Globus pallidus (tissue), 1 donor: Measurements from ENCODE around the gene BRIP1.
"Not testable (repeated sequence)": the region's sequence is repeated elsewhere in the genome, so short reads cannot be mapped to it uniquely, and the experiment has no call there.

Experiments used
- DNase-seq: peaks from one replicate; pipeline ENCODE4 v3.0.0-alpha.2; 2015; ENCODE audit warnings: low spot score

Gene BRIP1

DNA sequence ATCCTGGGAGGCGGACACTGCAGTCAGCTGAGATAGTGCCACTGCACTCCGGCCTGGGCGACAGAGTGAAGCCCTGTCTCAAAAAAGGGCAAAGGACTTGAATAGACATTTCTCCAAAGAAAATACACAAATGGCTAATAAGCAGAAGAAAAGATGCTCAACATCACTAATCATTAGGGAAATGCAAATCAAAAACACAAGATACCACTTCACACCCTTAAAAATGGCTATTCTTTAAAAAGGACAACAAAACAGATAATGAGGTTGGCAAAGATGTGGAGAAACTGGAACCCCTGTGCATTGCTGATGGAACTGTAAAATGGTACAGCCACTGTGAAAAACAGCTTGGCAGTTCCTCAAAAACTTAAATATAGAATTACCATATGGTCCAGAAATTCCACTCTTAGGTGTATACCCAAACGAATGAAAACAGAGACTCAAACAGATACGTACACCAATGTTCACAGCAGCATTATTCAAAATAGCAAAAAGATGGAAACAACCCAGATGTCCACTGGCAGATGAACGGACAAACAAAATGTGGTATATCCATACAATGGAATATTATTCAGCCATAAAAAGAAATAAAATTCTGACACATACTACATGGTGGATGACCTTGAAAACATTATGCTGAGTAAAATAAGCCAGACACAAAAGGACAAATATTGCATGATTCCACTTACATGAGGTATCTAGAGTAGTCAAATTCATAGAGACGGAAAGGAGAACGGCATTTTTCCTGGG, 35.5 kb downstream of the BRIP1 start:
- no peak for DNase-seq

DNA sequence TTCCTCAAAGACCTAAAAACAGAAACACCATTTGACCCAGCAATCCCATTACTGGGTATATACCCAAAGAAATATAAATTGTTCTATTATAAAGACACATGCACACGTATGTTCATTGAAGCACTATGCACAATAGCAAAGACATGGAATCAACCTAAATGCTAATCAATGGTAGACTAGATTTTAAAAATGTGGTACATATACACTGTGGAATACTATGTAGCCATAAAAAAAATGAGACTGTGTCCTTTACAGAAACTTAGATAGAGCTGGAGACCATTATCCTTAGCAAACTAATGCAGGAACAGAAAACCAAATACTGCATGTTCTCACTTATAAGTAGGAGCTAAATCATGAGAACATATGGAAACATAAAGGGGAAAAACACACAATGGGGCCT, 36.5 kb downstream of the BRIP1 start:
- DNase-seq = not testable (repeated sequence)

DNA sequence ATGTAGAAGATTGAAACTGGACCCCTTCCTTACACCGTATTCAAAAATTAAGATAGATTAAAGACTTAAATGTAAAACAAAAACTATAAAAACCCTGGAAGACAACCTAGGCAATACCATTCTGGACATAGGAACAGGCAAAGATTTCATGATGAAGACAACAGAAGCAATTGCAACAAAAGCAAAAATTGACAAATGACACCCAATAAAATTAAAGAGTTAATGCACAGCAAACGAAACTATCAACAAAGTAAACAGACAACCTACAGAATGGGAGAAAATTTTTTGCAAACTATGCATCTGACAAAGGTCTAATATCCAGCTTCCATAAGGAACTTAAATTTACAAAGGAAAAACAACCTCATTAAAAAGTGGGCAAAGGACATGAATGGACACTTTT, 37.1 kb downstream of the BRIP1 start:
- DNase-seq = not testable (repeated sequence)

DNA sequence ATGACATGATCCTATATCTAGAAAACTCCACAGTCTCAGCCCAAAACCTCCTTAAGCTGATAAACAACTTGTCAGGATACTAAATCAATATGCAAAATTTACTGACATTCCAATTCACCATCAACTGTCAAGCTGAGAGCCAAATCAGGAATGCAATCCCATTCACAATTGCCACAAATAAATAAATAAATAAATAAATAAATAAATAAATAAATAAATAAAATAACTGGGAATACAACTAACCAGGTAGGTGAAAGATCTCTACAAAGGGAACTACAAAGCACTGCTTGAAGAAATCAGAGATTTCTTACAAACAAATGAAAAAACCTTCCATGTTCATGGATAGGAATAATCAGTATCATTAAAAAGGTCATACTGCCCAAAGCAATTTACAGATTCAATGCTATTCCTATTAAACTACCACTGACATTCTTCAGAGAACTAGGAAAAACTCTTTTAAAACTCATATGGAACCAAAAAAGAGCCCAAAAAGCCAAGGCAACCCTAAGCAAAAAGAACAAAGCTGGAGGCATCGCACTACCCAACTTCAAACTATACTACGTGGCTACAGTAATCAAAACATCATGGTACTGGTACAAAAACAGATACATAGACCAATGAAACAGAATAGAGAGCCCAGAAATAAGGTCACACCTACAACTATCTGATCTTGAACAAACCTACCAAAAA, 37.7 kb downstream of the BRIP1 start:
- no peak for DNase-seq

DNA sequence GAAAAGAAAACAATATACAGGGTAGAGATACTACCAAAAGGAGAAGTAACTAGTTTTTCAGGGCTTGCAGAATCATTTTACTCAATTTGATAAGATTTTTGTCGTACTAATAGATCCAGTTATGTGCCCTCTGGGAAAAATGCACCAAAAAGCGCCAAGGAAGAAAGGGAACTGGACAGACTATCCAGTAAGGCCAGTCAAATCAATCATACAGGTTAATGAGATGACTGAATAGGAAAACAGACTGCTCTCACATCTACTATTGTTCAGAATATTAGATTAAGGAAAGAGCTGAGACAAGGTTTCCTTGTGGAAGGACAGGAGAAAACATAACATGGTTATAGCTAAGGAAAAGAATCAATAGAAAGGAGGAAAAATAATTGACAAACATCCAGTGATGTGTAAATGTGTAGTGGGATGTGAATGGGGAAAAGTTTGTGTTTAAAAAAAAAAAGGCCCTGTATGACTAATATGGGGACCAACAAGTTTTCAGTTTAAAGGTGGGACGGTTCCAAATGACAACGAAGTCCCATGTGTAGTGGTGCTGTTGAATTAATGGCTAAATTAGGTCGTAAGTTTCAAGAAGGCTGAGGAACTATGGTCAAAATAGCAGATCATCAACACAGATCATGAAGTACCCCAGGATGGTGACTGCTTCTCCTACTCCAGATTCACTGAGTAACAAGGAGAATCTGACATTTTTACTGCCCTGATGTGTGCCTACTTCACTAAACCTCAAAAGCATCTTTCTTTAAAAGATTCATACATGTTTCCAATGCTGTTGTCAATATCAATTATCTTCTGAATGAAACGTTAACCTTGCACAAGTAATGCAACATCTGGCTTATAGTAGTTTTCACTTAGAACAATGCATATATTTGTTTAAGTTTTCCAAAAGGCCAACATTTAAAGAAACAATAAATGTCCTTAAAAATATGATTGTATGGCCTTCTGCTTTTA, 40.7 kb downstream of the BRIP1 start:
- no peak for DNase-seq

DNA sequence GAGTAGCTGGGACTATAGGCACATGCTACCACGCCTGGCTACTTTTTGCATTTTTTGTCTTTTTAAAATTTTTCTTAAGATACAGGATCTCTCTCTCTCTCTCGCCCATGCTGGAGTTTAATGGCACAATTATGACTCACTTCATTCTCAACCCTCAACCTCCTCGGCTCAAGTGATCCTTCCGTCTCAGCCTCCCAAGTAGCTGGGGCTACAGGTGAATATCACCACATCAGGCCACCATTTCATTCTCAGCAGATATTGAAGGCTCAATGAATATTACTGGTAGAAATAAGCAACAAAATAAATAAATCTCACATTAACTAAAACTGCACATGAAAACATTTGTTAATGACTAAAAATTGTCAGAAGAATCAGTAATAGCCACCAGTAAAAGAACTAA, 41.7 kb downstream of the BRIP1 start:
- DNase-seq = no peak

DNA sequence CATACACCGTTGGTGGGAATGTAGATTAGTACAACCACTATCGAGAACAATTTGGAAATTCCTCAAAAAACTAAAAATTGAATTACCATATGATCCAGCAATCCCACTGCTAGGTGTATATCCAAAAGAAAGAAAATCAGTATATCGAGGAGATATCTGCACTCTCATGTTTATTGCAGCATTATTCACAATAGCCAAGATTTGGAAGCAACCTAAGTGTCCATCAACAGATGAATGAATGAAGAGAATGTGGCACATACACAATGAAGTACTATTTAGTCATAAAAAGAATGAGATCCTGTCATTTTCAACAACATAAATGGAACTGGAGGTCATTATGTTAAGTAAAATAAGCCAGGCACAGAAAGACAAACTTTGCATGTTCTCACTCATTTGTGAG, 44.1 kb downstream of the BRIP1 start:
- DNase-seq = not testable (repeated sequence)

DNA sequence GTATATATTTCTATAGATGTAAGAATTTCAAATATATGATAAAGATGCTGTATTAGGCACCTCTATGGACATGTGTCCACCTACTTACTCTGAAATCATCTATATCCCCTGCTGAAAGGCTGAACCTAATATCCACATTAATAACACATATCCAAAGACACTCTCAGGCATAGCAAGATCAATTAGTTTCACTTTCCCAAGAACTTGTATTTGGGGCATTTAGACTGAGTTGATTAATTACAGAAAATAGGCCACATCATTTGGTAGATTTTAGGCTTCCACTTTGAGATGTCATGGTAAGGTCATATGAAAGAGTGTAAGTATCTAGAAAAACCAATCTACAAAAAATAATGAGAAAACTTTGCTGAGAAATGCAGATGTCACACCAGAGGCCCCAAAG, 45.1 kb downstream of the BRIP1 start:
- DNase-seq = no peak

DNA sequence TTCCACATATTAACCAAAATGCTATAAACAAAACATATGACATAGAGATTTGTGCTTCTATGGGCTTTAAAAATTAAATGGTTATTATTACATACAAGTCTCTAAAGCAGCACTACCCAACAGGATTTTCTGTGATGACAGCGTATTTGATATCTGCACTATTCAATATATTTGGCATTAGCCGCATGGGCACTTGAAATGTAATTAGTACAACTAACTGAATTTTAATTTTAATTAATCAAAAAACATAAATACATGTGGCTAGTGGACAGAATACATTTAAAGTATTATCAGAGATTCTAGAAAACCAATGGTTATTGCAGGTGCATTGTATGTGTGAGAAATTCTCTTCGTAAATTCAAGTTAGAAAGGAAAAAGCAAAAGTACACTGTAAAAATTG, 45.9 kb downstream of the BRIP1 start:
- no peak for DNase-seq

DNA sequence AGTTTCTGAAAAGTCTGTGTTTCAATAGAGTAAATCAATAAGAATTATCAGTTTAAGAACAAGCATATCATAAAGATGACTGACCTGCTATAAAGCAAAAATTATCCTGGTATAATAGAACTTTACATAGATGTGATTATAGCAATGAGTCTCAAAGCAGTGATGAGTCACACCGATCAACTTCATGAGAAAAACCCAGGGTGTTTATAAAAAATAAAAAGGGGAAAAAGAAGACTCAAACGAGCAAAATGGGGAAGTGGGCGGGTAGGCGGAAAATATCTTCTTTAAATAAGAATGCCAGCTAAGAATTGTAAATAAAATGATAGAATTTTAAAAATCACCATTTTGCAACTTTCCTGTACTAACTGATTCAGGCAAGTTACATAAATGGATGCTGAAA, 46.8 kb downstream of the BRIP1 start:
- DNase-seq = no peak

DNA sequence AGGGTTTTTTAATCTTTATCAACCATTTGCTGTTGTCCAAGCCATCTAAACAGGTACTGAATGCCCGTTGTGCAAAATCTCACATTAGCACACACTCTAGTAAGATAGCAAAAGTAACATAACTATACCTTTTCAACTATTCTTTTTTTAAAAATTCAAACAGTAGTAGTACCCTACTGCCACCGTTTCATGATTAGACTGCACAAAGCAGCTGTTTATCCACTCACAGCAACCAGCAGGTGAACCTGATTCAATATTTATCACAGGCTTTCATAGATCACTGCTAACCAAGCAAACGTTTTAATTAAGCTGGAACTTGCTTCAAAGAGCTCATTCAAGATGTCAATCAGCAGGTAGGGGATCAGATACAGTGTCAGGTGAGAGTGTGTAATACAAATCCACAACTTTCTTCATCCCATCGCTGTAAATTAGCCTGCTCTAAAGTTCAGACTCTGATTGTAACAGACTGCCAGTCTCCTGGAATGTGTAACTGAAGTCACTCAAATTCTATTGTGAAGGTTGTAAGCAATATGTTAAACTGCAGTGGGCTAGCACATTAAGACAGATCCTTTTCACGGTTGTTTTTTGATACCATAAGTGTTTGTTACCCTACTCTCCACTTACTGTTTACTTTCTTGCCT, 47.3 kb downstream of the BRIP1 start:
- no peak for DNase-seq

DNA sequence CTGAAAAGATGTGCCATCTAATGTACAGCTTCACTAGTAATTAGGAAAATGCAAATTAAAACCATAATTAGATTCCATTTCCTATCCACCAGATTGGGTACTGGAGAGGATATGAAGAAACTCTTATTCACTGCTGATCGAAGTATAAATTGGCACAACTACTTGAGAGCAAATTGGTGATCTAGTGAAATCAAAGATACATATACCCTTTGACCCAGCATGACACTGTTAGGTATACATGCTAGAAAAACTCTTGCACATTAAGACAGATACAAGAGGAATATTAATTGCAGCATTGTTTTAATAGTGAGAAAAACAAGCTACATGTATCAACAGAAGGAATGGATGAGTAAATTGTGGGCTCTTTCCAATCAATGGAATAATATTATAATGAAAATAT, 48.8 kb downstream of the BRIP1 start:
- no peak for DNase-seq

DNA sequence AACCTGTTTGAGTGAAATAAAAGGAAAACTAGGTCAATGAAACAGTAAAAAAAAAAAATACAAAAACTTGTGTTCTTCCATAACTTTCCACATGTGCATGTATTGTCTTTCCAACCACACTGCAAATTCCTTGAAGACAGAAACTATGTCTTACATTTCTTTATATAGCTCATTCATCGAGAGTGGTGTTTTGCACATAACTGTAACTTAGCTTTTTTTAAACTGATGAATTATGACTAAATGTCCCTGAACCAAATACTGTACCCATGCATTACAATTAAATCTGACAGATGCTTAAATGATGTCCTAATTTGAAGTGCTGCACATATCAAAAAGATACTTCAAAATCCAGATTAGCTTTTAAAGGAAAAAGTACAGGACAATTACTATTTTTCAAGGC, 50.1 kb downstream of the BRIP1 start:
- no peak for DNase-seq

DNA sequence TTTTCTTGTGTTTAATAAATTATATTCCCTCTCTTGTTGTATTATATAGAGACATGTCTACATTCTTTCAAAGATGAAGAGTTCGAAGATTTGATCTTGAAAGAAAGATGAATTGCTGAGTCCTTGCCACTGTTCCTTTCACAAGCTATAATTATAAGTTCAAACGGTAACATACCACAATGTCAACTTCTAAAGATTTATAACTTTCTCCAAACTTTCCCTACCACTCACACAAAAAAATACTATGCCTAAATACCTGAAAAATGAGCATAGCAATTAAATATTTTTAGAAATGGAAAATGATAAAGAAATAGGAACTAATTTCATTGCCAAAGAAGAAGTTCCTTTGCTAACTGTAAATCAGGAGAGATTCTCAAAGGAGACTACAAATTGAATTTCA, 50.6 kb downstream of the BRIP1 start:
- no peak for DNase-seq

DNA sequence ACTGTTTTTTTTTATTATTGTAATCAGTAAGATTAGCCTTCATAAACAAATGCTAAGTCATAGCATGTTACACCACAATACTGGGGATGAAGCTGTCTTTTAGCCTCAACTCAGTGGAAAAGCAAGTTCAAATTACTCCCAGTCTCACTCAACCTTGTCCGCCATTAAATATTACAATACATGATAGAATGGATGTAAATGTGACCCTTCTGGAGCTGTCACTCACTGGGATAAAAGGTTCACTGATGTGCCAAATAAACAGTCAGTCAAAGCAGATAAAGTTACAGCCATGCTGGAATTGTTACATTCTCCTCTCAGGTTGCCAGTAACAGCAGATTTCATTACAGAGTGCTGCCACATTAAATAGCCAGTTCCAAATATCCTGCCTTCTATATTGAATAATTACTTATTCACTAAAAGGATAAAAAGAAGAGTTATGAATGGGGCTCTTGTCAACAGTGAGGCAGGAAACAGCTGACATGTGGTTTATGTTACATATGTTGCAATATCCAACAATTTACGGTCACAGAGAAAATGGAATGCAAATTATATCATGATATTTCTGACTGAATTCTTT, 53.4 kb downstream of the BRIP1 start:
- no peak for DNase-seq

DNA sequence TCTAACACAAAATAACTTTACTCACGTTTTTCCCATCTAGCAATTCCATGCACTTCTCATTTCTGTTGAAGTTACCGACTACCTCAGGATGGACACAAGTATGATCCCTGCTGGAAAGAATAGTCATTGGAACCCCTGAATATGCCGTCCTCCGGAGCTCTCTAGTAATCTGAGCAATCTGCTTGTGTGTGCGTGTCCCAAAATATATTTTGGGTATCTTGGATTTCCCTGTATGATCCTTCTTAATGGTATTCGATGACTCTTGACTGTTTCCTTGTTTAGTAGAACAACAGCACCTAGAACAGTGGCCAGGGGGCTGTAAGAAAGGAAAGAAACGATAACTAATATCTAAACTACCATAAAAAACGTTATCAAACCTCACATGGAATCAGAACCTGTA, 54.9 kb downstream of the BRIP1 start:
- no peak for DNase-seq

DNA sequence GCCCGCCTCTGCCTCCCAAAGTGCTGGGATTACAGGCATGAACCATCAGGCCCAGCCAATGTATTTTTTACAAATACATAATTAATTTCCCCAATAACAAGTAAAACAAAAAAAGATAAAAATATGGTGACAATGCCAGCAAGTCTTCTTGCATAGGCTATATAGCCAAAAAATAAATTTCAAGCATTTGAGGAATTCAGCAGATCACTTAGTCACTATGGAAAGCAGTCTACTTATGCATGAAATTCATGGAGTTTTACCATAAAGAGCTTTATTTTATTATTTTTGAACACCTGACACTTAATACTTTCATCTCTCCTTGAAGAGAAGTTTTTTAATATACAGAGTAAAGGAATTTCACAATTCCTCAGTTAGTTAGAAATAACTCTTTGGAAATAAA, 56.4 kb downstream of the BRIP1 start:
- no peak for DNase-seq

DNA sequence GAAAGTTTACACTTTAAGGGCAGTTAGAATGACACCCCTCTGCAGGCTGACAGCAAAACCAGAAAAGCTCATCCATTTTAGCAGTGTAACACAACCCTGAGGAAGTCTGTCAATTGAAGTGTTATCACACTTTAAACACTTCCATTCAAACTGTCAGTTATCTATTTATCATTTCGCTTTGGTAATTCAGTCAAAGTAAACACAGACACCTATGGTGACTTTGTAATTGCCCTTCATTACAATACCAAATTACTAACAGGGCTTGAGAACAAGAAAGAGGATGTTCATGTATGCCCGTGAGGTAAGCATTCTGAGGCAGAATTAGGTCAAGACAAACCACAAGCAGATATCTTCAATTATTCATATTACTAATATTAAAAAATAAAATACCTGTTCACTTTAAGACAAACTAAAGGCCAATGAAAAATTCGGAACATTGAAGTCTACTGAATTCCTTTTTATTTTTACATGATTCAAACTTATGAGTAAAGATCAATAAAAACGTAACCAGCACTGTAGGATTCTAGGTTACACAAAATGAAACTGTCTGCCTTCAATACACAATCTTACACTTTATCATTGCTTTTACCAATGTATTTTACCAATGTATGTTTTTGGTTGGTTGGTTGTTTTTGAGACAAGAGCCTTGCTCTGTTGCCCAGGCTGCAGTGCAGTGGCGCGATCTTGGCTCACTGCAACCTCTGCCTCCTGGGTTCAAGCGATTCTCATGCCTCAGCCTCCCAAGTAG, 57.1 kb downstream of the BRIP1 start:
- no peak for DNase-seq

DNA sequence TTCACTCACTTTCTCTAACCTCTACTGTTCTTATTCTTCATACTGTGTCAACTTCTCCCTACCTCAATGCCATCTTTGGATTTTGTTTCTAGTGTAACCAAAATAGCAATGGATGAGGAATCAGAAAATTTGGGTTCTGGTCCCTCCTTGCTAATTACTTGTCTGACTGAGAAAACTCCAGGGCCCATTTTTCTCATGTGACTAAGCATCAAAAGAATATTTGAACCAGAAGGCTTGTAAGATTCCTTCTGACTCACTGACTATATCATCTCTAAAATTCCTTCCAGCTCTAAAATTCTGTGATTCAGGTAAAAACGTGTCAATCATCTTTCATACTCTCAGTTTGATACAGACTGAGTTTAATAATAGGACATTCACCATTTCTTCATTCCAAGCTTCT, 57.9 kb downstream of the BRIP1 start:
- DNase-seq = no peak

DNA sequence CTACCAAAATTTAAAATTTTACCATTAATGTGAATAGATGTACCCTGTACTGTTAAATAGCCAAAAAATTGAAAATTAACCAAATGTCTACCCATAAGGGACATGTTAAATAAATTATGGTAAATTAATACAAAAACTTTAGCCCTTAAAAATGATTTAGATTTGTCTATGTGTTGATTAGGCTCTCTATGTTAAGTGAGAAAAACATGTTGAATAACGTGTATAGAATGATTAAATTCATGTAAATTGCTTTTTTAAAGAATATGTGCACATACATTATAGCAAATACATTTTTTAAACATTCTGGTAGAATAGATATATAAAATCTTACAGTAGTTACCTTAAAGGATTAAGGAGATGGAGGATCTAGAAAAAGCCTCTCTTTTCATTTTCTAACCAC, 59.5 kb downstream of the BRIP1 start:
- DNase-seq = no peak

DNA sequence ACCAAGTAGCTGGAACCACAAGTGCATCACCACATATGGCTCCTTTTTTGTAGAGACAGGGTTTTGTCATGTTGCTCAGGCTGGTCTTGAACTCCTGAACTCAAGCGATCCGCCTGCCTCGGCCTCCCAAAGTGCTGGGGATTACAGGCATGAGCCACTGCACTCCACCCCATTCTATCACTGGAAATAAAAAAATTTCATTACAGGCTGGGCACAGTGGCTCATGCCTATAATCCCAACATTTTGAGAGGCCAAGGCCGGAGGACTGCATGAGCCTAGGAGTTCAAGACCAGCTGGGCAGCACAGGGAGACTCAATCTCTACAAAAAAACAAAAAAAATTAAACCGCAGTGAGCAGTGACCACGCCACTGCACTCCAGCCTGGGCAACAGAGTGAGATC, 60.1 kb downstream of the BRIP1 start:
- no peak for DNase-seq
